ENCODE data around the gene ERICH6. TPM values are rescaled to one million over a fixed set of nuclear protein-coding genes. Genes with fewer than 3 reads are reported as not detected.
"Not testable (repeated sequence)": the region's sequence is repeated elsewhere in the genome, so short reads cannot be mapped to it uniquely, and the experiment has no call there.

The ERICH6 gene
- polyA plus RNA-seq, 3 donors, result 0.50 to 1.2 (median 0.97) TPM

DNA sequence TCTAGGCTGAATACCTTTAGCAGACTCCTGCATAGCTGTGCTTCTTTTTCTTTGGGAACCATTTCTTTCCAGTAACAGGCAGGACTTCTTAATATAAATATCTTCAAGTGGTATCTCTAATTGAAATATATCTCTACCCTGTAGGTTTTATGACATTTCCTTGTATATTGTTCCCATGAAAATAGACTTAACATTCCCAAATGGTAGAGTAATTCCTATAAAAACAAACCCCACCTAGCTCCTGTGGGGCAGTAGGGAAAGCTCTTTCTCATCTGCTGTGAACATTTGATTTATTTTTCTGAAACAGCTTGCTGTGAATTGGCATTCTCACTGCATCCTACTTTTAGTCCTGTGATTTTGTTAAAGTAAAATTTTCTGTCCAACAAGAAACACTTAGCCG lies 79.8 kb downstream of the ERICH6 start:
- no peak for DNase-seq (ENCODE audit: low read depth in 3 of 3, low spot score in 2 of 3)

- DNase-seq (ENCODE audit: low read depth in 3 of 3, low spot score in 2 of 3), result not testable (repeated sequence)
These were observed 80.8 kb downstream of the ERICH6 start for GRCh38 chr3:150622955-150623354.

DNA sequence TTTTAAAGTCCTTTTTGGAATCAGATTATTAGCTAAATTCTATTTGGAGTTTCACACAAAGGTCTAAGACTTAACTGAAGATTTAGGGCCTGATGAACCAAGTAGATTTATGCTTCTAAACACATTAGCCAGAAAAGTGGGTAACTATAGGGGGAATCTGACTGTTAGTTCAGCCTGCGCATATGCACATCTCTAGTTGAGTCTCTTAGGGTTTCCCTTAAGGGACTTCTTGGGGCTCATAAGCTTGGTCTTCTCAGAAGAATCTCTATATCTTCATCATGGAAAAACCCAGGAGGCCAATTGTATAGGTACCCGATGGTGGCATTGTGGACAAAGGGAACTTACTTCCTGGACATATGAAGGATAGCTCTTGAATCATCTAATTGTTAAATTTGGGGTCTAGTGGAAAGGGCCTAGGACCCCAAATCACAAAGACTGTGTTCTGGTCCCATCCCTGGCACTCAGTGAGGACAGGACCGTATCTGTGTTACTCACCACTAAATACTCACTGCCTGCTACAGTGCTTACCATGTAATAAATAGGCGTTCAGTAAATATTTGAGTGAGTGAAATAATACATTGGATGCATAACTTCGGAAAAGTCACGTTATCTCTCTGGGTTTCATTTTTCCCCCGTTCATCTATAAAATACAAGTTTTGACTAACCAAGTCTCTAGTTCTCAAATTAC lies 83.6 kb downstream of the ERICH6 start:
- DNase-seq (ENCODE audit: low read depth in 3 of 3, low spot score in 2 of 3), result no peak

- no peak for DNase-seq (ENCODE audit: low read depth in 3 of 3, low spot score in 2 of 3)
These were observed 89.8 kb downstream of the ERICH6 start for GRCh38 chr3:150613709-150614480.

DNA sequence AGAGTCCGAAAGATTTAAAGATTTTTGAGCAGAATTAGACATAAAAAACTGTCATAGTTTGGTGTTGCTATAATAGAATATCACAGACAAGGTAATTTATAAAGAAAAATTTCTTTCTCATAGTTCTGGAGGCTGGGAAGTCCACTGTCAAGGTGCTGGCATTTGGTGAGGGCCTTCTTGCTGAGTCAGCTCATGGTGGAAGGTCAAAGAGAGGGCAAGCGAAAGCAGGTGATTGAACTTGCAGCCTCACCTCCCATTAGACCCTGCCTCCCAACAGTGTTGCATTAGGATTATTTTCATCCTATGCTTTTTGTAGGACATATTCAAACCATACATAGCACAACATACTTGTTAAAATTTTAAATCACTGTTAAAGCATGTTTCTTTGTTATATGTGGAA lies 90.7 kb downstream of the ERICH6 start:
- DNase-seq (ENCODE audit: low read depth in 3 of 3, low spot score in 2 of 3), result no peak

DNA sequence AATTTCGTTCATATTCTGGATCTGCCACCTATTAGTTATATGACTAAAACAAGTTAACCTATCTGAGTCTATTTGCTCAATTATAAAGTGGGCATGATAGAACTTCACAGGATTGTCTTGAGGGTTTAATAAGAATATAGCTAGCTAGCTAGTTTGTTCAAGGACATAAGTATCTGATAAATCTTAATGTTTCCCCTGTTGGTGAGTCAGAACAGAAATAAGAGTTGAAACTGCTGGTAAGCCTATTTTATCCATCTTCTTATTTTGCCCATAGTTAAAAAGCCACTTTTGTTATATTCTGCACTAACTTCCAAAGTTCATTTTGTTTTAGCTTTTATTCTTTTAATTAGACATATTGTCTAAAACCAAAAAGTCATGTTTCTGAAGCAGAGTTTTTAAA lies 91.2 kb downstream of the ERICH6 start:
- no peak for DNase-seq (ENCODE audit: low read depth in 3 of 3, low spot score in 2 of 3)

- DNase-seq (ENCODE audit: low read depth in 3 of 3, low spot score in 2 of 3), result no peak
These were observed 92.1 kb downstream of the ERICH6 start for GRCh38 chr3:150611666-150612065.

DNA sequence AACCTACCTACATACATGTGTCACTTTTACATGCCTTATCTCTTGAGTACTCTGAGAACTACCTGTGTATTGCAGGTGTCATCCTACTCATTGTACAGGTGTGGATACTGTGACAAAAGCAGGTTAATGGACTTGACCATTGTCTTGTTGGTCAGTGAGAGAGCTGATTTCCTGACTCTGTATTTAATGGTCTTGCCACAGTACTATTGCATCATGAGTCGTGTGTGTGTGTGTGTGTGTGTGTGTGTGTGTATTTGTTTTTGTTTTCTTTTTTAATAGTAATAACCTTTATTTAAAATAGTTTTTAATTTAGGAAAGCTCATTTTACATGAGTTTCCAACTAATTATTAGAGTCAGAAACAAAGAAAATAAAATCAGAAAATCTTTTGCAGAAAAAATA lies 92.9 kb downstream of the ERICH6 start:
- DNase-seq (ENCODE audit: low read depth in 3 of 3, low spot score in 2 of 3), result no peak

DNA sequence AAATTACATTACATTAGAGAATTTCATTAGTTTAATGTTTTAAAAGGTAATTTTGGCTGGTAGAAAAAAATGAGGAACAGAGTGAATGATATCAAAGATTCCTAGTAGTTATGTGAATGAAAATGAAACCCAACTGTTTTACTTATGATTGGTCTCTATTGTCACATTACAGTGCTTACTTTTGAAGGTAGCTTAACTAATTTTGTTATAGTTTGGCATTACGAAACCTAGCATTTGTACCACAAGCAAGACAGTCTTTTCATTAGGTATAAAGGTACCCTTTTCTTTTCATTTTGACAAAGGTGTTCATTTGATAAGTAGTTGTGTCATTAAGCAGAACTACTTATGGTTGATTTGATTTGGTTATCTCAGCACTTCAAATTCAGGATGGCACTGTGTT lies 93.7 kb downstream of the ERICH6 start:
- no peak for DNase-seq (ENCODE audit: low read depth in 3 of 3, low spot score in 2 of 3)

Other genes with a start within 250 kb of the ERICH6 start
- gene SERP1, start 157.4 kb downstream of the ERICH6 start, polyA plus RNA-seq (ENCODE audit: insufficient read length in 3 of 3), result 100 to 1,000 TPM; 121 to 128 (median 123) TPM
- 100 to 1,000 TPM; 161 to 205 (median 164) TPM for gene EIF2A, start 157.1 kb downstream of the ERICH6 start, polyA plus RNA-seq (ENCODE audit: insufficient read length in 3 of 3)
- 100 to 1,000 TPM; 135 to 147 (median 147) TPM for gene SELENOT, start 100.6 kb downstream of the ERICH6 start, polyA plus RNA-seq (ENCODE audit: insufficient read length in 3 of 3)
- gene SIAH2, start 59.2 kb upstream of the ERICH6 start, polyA plus RNA-seq (ENCODE audit: insufficient read length in 3 of 3), result 10 to 100 TPM; 18.7 to 20.6 (median 19.6) TPM
- gene MINDY4B, start 201.5 kb upstream of the ERICH6 start, polyA plus RNA-seq (ENCODE audit: insufficient read length in 3 of 3), result not detected

Data from right renal cortex interstitium (tissue), 3 donors.